T47D (cell line): ENCODE measurements around the gene UCK2.

Experiments
- DNase-seq, 2 experiments: peaks; one replicate each; pipeline versions ENCODE4 v3.0.0 to v3.0.0-alpha.2; 2011 to 2012; ENCODE audit warnings: low read depth in 1 of 2, low spot score in 1 of 2
- JUND ChIP-seq: IDR thresholded peaks from 2 replicates; pipeline ENCODE4 v1.6.1; 2012; ENCODE audit warnings: low read depth
- in situ Hi-C: cut with HindIII; loops from 2 replicates; pipeline ENCODE4 v1.10.0; 2016; ENCODE audit warnings: low sequenced_read_pairs, low pct_unique_long_range_greater_than_20kb

Gene UCK2

GRCh38 chr1:165853528-165854075 lies 26.2 kb downstream of the UCK2 start:
- DNase-seq = no peak
- no peak for TF ChIP-seq JUND
- in situ Hi-C loops = no loop called here

- no peak for TF ChIP-seq JUND
- peak; percentile 37 to 68 for DNase-seq
- in situ Hi-C loops = no loop called here
Observed at GRCh38 chr1:165854101-165854845, 26.9 kb downstream of the UCK2 start.

- TF ChIP-seq JUND = no peak
- no peak for DNase-seq
- in situ Hi-C loops = no loop called here
Observed at GRCh38 chr1:165855010-165855838, 27.8 kb downstream of the UCK2 start.

GRCh38 chr1:165856021-165856420 lies 28.6 kb downstream of the UCK2 start:
- DNase-seq = no peak
- no peak for TF ChIP-seq JUND
- in situ Hi-C loops = no loop called here

GRCh38 chr1:165856606-165857005 lies 29.2 kb downstream of the UCK2 start:
- in situ Hi-C loops = no loop called here
- no peak for TF ChIP-seq JUND
- no peak for DNase-seq

GRCh38 chr1:165857046-165857801 lies 29.8 kb downstream of the UCK2 start:
- no peak for TF ChIP-seq JUND
- in situ Hi-C loops = no loop called here
- no peak for DNase-seq

GRCh38 chr1:165858364-165858823 lies 31.0 kb downstream of the UCK2 start:
- DNase-seq = no peak
- in situ Hi-C loops = no loop called here
- TF ChIP-seq JUND = no peak

- no peak for TF ChIP-seq JUND
- in situ Hi-C loops = no loop called here
- no peak for DNase-seq
Observed at GRCh38 chr1:165858967-165859845, 31.8 kb downstream of the UCK2 start.

- TF ChIP-seq JUND = no peak
- no peak for DNase-seq
- in situ Hi-C loops = no loop called here
Observed at GRCh38 chr1:165860065-165860464, 32.7 kb downstream of the UCK2 start.

GRCh38 chr1:165861911-165862310 lies 34.5 kb downstream of the UCK2 start:
- DNase-seq = no peak
- in situ Hi-C loops = no loop called here
- no peak for TF ChIP-seq JUND

- no peak for DNase-seq
- no peak for TF ChIP-seq JUND
- in situ Hi-C loops = no loop called here
Observed at GRCh38 chr1:165862448-165862847, 35.0 kb downstream of the UCK2 start.
